Mucosa of descending colon (tissue), 3 donors: ENCODE results near the gene CORO2A. TPM values are rescaled to one million over a fixed set of nuclear protein-coding genes. Genes with fewer than 3 reads are reported as not detected.

Source experiments
- ATAC-seq: fragments of 200-7000 bp; cut with Tn5 transposase; one replicate; pipeline ENCODE4 v1.9.1; 2020; ENCODE audit warnings: mild to moderate bottlenecking, moderate library complexity
- DNase-seq, 3 donors: peaks; one replicate each; pipeline ENCODE4 v3.0.0-alpha.2; 2020
- H3K36me3 ChIP-seq: fragments of 200-600 bp; one replicate; pipeline ENCODE4 v1.8.0; 2021; ENCODE audit warnings: low read depth, mild to moderate bottlenecking
- H3K4me1 ChIP-seq: fragments of 200-600 bp; one replicate; pipeline ENCODE4 v1.8.0; 2021; ENCODE audit warnings: low read depth, mild to moderate bottlenecking
- H3K4me3 ChIP-seq: fragments of 200-600 bp; one replicate; pipeline ENCODE4 v1.8.0; 2021; ENCODE audit warnings: mild to moderate bottlenecking
- H3K9me3 ChIP-seq: fragments of 200-600 bp; one replicate; pipeline ENCODE4 v1.8.0; 2021; ENCODE audit warnings: mild to moderate bottlenecking
- CTCF ChIP-seq: fragments of 200-600 bp; IDR thresholded peaks from one replicate; pipeline ENCODE4 v1.8.0; 2022; ENCODE audit warnings: antibody characterized with exemption, mild to moderate bottlenecking
- intact Hi-C, 2 donors: fragments of 100-400 bp; cut with DNase I in 1 of 2; cut with micrococcal nuclease in 1 of 2; formaldehyde crosslinking; loops; one replicate each; pipeline versions ENCODE4 v1.11.0 to v1.11.1; 2022; cut with DNase I, micrococcal nuclease
- total RNA-seq, 3 donors: library from RNA; stranded (reverse); fragmentation: NEBNext Ultra II Directional in 2 of 3; extraction: Animal tissue kit (Norgen Biotek cat#: 25700) in 2 of 3; gene quantifications; one replicate each; pipeline versions ENCODE4 v1.2.1 to v1.2.4, GENCODE V29; 2021 to 2023
- donor health status: DM: no; HTN: no; CAD: no; lungs with moderate emphysema.
- donor health status: DM: no; HTN: no; CAD: no.
- donor health status: DM: no; HTN: yes; CAD: no.

The CORO2A gene
- total RNA-seq, 3 donors from 2014 or later = 25.8 to 56.1 (median 45.0) TPM

GRCh38 chr9:98191181-98191608 lies 1.2 kb downstream of the CORO2A start:
- H3K4me1 ChIP-seq = peaks cover 5% of the 10 kb centered on the region
- ATAC-seq = no peak
- intact Hi-C loops = no loop called here
- TF ChIP-seq CTCF = no peak
- H3K9me3 ChIP-seq = no peaks in the 10 kb centered on the region
- H3K4me3 ChIP-seq = no peak overlapping the region
- H3K36me3 ChIP-seq = no peaks in the 10 kb centered on the region
- peak in 1 of 3 donors; percentile 19 for DNase-seq

- Histone ChIP-seq H3K9me3 (no peaks in the 10 kb centered on the region), H3K4me3 (no peak overlapping the region), H3K4me1 (peaks cover 5% of the 10 kb centered on the region), H3K36me3 (no peaks in the 10 kb centered on the region)
- no peak for TF ChIP-seq CTCF
- intact Hi-C loops = no loop called here
- ATAC-seq (no peak), DNase-seq (no peak)
These were observed 1.7 kb downstream of the CORO2A start for GRCh38 chr9:98190757-98191105.

GRCh38 chr9:98189412-98189811 lies 3.0 kb downstream of the CORO2A start:
- no peaks in the 10 kb centered on the region for H3K9me3 ChIP-seq
- DNase-seq (no peak), ATAC-seq (no peak)
- no peak for TF ChIP-seq CTCF
- intact Hi-C loops = no loop called here
- H3K4me3 ChIP-seq = no peak overlapping the region
- no peaks in the 10 kb centered on the region for H3K36me3 ChIP-seq
- peaks cover 5% of the 10 kb centered on the region for H3K4me1 ChIP-seq

- ATAC-seq (no peak), DNase-seq (no peak)
- H3K9me3 ChIP-seq = no peaks in the 10 kb centered on the region
- H3K4me1 ChIP-seq = no peaks in the 10 kb centered on the region
- TF ChIP-seq CTCF = no peak
- intact Hi-C loops = no loop called here
- H3K36me3 ChIP-seq = no peaks in the 10 kb centered on the region
- no peak overlapping the region for H3K4me3 ChIP-seq
These were observed 4.5 kb downstream of the CORO2A start for GRCh38 chr9:98187926-98188325.

- ATAC-seq (no peak), DNase-seq (no peak)
These were observed 6.2 kb downstream of the CORO2A start for GRCh38 chr9:98186236-98186635.

More at GRCh38 chr9:98186236-98186635, 6.2 kb downstream of the CORO2A start:
- intact Hi-C loops = no loop called here
- Histone ChIP-seq H3K36me3 (no peaks in the 10 kb centered on the region), H3K4me3 (no peak overlapping the region), H3K9me3 (no peaks in the 10 kb centered on the region), H3K4me1 (no peaks in the 10 kb centered on the region)
- TF ChIP-seq CTCF = no peak
